ENCODE results near the gene SH3BP4. TPM values are rescaled to one million over a fixed set of nuclear protein-coding genes. Genes with fewer than 3 reads are reported as not detected.

Gene SH3BP4
- total and polyA plus RNA-seq, 2 of the 8 experiments (the other 6 are each of a cell fraction or from before 2014, with no cell fraction given), result 28.3 to 35.4 TPM

DNA sequence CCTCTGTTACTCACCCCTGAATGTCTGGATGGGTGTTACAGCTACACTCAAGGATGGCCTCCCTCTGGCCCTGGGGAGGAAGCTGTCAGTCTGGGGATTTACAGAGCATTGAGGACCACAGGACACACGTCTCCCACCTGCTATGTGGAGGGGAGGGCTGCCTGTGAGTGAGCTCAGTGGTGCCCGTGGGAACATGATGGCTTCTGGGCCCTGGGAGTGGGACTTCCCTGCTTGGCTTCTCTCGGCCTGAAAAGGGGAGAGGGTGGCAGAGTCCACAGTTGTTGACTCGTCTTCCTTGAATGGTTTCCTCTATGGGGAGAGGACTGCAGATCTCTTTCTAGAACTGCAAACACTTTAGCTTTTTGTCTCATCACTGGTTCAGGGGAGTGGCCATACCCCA is 79.1 kb downstream of the SH3BP4 start:
- Histone ChIP-seq H3K9ac (replicated peaks in 1 of 4; ENCODE audit: extremely low read depth in 1 of 4, low read depth in 3 of 4, low read length in 3 of 4) (no peak overlapping the region), H4K91ac (replicated peaks; ENCODE audit: insufficient read length, low read length) (no peak overlapping the region), H3K23me2 (ENCODE audit: low read depth, low read length) (no peaks in the 10 kb centered on the region), H3K23ac (ENCODE audit: insufficient read length) (no peak overlapping the region), H3K4me1 (replicated peaks in 1 of 4; ENCODE audit: control insufficient read depth in 3 of 4, insufficient read depth in 4 of 4, low read length in 3 of 4) (peaks cover 0 to 6% (median 4%) of the 10 kb centered on the region in 4 experiments; a peak in 4 of 7 replicates), H3K14ac (ENCODE audit: insufficient read length) (no peak overlapping the region), H3K79me2 (ENCODE audit: control insufficient read depth in 1 of 2, insufficient read depth in 2 of 2, low read length in 2 of 2) (peaks cover 2 to 75% of the 10 kb centered on the region in 2 experiments; a peak in 3 of 4 replicates), H3K79me1 (ENCODE audit: low read depth, low read length) (peaks cover 30% of the 10 kb centered on the region), H3K27me3 (replicated peaks in 1 of 4; ENCODE audit: control insufficient read depth in 3 of 4, extremely low read depth in 1 of 4, insufficient read depth in 3 of 4, low read length in 3 of 4) (no peaks in the 10 kb centered on the region), H3K4me2 (ENCODE audit: insufficient read depth in 1 of 2, low read depth in 2 of 2, low read length in 2 of 2) (no peak overlapping the region), H3K4ac (replicated peaks; ENCODE audit: insufficient read length, low read depth, low read length) (no peak overlapping the region), H3K36me3 (ENCODE audit: control insufficient read depth in 2 of 4, insufficient read depth in 4 of 4, low read length in 3 of 4) (peaks cover 0 to 16% (median 2%) of the 10 kb centered on the region in 4 experiments; a peak in 4 of 8 replicates), H2BK120ac (replicated peaks; ENCODE audit: low read depth, low read length) (no peak overlapping the region), H2BK15ac (ENCODE audit: low read length) (no peak overlapping the region), H2BK5ac (ENCODE audit: low read depth, low read length) (no peak overlapping the region), H4K8ac (ENCODE audit: extremely low read depth, insufficient read depth, low read length) (no peak overlapping the region), H4K20me1 (replicated peaks in 1 of 2; ENCODE audit: control insufficient read depth in 1 of 2, insufficient read depth in 2 of 2, low read length in 2 of 2) (peaks cover 7 to 24% of the 10 kb centered on the region in 2 experiments), H2BK20ac (ENCODE audit: low read length) (no peak overlapping the region), H2AK5ac (ENCODE audit: low read depth, low read length) (no peak overlapping the region), H3K4me3 (ENCODE audit: extremely low read depth in 1 of 4, insufficient read depth in 2 of 4, low read depth in 3 of 4, low read length in 4 of 4) (no peak overlapping the region), H3K56ac (replicated peaks; ENCODE audit: insufficient read length, low read depth, low read length) (no peak overlapping the region), H3K27ac (ENCODE audit: low read depth, low read length) (no peak overlapping the region), H3K18ac (ENCODE audit: extremely low read depth, low read length) (no peak overlapping the region), H2BK12ac (ENCODE audit: low read depth, low read length) (no peak overlapping the region), H2AFZ (ENCODE audit: low read length) (no peak overlapping the region), H4K5ac (ENCODE audit: insufficient read length, low read depth, low read length) (no peak overlapping the region), H3K9me3 (ENCODE audit: insufficient read depth in 2 of 2, low read depth in 1 of 2, low read length in 1 of 2) (no peaks in the 10 kb centered on the region)
- no peak for FAIRE-seq
- WGBS, 2 experiments (ENCODE audit: extremely low coverage in 1 of 2, insufficient coverage in 1 of 2, insufficient read length in 1 of 2, insufficient replicate concordance in 2 of 2, low coverage in 1 of 2, low lambda C conversion rate in 2 of 2, missing lambda C conversion rate in 1 of 2), result 88% methylated on average over 4 of the region's 4 CpGs; no CpG with 5 or more reads in 1 of the 2 experiments
- ChIA-PET POLR2A (ENCODE audit: partially characterized antibody) (interaction anchor here (1.6 kb wide), 1 partner anchor 12 kb away, joined by 4 read pairs; no protein-coding TSS in a partner anchor), CTCF (ENCODE audit: partially characterized antibody) (interaction anchor here (0.7 kb wide), 1 partner anchor 12 kb away, joined by 3 read pairs; no protein-coding TSS in a partner anchor)
- DNase-seq (ENCODE audit: low read depth in 1 of 2, low spot score in 2 of 2), result no peak
- no peak for TF ChIP-seq KDM4A (IDR thresholded peaks at IDR 0.05; ENCODE audit: low read depth, low read length, severe bottlenecking)
